ENCODE measurements around the gene PITPNM3. TPM values are rescaled to one million over a fixed set of nuclear protein-coding genes. Genes with fewer than 3 reads are reported as not detected.

PITPNM3 gene
- total RNA-seq, 1 experiment from 2014 or later = 4.2 TPM

- Histone ChIP-seq H3K9me3 (ENCODE audit: control insufficient read depth in 1 of 2, insufficient read depth in 1 of 2, low read depth in 1 of 2, low read length in 2 of 2) (no peaks in the 10 kb centered on the region), H3K4me2 (ENCODE audit: low read length) (no peak overlapping the region), H2AFZ (ENCODE audit: low read depth, low read length, poor library complexity, severe bottlenecking) (no peak overlapping the region), H3K9ac (ENCODE audit: low read length) (no peak overlapping the region), H3K27me3 (ENCODE audit: insufficient read depth, low read length) (no peaks in the 10 kb centered on the region), H3K9me2 (ENCODE audit: insufficient read depth) (no peaks in the 10 kb centered on the region), H4K20me1 (ENCODE audit: insufficient read depth) (no peaks in the 10 kb centered on the region), H3K27ac (ENCODE audit: low read depth, low read length) (no peak overlapping the region), H3K4me1 (ENCODE audit: control insufficient read depth in 1 of 2, insufficient read depth in 2 of 2, low read length in 2 of 2) (no peaks in the 10 kb centered on the region), H3K79me2 (ENCODE audit: insufficient read depth, low read length) (no peaks in the 10 kb centered on the region), H3K36me3 (ENCODE audit: control insufficient read depth in 1 of 2, insufficient read depth in 2 of 2, low read length in 2 of 2) (no peaks in the 10 kb centered on the region), H3K4me3 (replicated peaks in 1 of 2; ENCODE audit: low read depth in 1 of 2, low read length in 2 of 2) (no peak overlapping the region)
- RAD21 ChIA-PET (ENCODE audit: low non-redundant PET in 1 of 2, low total read pairs in 2 of 2, uncharacterized antibody in 2 of 2, unreplicated experiment in 2 of 2) = no interaction called here
- TF ChIP-seq CEBPB (IDR thresholded peaks at IDR 0.05; ENCODE audit: low read depth) (no peak), SIN3A (IDR thresholded peaks at IDR 0.05; ENCODE audit: low read depth) (no peak), ELF1 (IDR thresholded peaks at IDR 0.05; ENCODE audit: borderline replicate concordance, low read depth) (no peak), ATF3 (IDR thresholded peaks at IDR 0.05) (no peak), ZBTB33 (IDR thresholded peaks at IDR 0.05; ENCODE audit: extremely low read depth, insufficient replicate concordance, low read length) (no peak)
- BruUV-seq (replicated peaks) = no TSS peak
- ATAC-seq = no peak
- DNase-seq (ENCODE audit: low read depth, low spot score) = no peak
- intact Hi-C loops (cut with micrococcal nuclease) = no loop called here
- CTCF ChIA-PET = no interaction called here
- POLR2A ChIA-PET = no interaction called here
Measured at GRCh38 chr17:6494239-6494941, 62.0 kb downstream of the PITPNM3 start.

Measured in HCT116 (cell line).